ENCODE data around the gene SMCO2.

Gene SMCO2

DNA sequence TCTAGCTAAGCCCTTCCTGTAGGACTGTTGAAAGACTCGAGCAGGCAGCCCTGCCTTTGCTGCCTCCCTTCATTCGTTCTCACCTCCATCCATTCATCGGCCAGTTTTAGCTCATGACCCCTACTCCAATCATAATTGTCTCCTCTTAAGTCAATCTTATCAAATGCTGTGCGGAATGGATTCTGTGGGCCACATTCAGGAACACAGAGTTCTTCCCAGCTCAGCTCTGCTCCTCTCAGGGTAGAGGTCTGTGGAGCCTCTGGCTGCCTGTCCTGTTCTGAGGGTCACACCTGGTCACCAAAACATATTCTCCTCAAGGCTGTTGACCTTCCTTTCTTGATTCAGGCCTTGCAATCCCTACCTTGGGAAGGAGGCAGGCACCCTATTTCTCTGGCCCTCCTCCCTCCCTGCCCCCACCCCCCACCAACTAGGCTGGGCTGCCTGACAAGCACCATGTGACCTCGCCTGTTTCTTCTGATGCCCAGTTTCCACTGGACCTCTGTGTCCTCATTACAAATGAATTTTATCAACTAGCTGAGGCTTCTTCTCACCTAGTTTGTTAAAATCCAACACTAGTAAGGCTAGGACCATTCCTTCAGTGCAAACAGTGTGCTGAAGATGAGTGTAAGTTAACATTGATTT is 3.5 kb downstream of the SMCO2 start:
- TF ChIP-seq, protein P1, sequence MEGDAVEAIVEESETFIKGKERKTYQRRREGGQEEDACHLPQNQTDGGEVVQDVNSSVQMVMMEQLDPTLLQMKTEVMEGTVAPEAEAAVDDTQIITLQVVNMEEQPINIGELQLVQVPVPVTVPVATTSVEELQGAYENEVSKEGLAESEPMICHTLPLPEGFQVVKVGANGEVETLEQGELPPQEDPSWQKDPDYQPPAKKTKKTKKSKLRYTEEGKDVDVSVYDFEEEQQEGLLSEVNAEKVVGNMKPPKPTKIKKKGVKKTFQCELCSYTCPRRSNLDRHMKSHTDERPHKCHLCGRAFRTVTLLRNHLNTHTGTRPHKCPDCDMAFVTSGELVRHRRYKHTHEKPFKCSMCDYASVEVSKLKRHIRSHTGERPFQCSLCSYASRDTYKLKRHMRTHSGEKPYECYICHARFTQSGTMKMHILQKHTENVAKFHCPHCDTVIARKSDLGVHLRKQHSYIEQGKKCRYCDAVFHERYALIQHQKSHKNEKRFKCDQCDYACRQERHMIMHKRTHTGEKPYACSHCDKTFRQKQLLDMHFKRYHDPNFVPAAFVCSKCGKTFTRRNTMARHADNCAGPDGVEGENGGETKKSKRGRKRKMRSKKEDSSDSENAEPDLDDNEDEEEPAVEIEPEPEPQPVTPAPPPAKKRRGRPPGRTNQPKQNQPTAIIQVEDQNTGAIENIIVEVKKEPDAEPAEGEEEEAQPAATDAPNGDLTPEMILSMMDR (IDR thresholded peaks at IDR 0.05; ENCODE audit: low read depth, low read length), result no peak
- H3K4me3 ChIP-seq (replicated peaks in 1 of 2; ENCODE audit: low read depth in 2 of 2, low read length in 2 of 2), result no peak overlapping the region
- no peak for DNase-seq (ENCODE audit: low read depth in 2 of 2)

DNA sequence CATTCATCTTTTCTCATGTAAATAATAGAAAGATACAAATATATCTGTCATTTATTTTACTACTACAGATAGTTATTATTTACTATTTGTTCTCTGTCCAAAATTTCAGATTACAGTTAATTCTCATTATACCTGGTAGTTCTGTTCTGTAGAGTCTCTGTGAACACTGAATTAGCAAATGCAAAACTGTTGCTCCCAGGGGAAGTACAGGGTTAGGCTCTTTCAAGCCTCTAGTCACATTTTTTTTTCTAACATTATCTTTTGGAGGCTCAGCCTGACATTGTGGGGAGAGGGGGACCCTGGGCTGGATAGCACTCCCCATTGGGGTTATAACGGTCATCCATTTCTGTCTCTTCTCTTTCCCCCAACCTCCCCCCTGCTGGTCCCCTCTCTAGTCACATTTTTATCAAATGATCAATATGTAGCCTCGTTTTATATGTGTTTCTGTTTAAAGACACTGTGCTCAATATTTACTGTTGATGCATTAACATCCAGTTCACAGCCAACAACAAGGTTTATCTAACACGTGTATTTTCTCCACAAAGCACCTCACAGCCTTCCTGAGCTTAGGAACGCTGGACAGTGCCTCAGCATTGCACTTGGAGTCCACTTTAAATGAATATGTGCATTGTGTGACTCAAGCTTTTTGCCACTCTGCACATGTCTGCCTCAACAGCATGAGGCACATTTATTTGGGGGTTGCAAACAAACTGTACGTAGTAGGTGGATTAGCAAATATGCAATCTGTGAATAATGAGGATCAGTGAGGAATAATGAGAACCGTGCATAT is 4.7 kb downstream of the SMCO2 start:
- TF ChIP-seq, protein P1 (IDR thresholded peaks at IDR 0.05; ENCODE audit: low read depth, low read length), result no peak
- H3K4me3 ChIP-seq (replicated peaks in 1 of 2; ENCODE audit: low read depth in 2 of 2, low read length in 2 of 2), result no peak overlapping the region
- DNase-seq (ENCODE audit: low read depth in 2 of 2), result no peak

DNA sequence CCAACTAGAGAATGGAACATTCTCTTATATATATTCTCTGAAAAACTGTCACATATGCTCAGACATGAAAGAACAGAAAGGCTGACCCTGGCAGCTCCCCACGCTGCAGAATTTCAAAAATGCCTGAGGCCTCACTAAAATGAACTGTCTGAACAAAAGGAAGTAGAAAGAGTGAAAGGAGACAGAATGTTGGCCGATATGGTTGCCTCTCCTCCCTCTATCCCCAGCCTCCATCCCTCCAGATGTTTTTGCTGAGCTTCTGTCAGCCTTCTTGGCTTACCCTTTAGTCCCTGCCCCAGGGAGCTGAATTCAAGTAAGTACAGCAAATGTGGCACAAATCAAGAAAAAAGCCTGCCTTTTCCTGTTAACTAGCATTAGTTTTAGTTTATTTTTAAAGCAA is 6.9 kb downstream of the SMCO2 start:
- TF ChIP-seq, protein P1 (IDR thresholded peaks at IDR 0.05; ENCODE audit: low read depth, low read length), result no peak
- no peak overlapping the region for H3K4me3 ChIP-seq (replicated peaks in 1 of 2; ENCODE audit: low read depth in 2 of 2, low read length in 2 of 2)
- peak in 1 of 2 donors; percentile 56 for DNase-seq (ENCODE audit: low read depth in 2 of 2)

DNA sequence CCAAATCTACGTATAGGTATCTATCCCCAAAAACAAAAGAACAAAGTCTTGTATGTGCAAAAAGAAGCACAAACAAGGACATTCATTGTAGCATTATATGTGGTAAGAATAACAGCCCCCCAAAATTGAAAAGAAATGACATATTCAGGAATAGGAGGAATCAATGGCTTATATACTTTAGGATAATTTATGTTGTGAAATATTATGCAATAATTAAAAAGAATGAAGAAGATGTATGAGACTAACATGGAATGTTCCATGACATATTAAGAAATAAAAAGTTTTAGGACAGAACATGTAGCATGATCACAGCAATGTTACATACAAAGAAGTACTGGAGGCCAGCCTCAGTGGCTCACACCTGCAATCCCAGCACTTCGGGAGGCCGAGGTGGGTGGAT is 9.1 kb downstream of the SMCO2 start:
- TF ChIP-seq, protein P1 (IDR thresholded peaks at IDR 0.05; ENCODE audit: low read depth, low read length), result no peak

DNA sequence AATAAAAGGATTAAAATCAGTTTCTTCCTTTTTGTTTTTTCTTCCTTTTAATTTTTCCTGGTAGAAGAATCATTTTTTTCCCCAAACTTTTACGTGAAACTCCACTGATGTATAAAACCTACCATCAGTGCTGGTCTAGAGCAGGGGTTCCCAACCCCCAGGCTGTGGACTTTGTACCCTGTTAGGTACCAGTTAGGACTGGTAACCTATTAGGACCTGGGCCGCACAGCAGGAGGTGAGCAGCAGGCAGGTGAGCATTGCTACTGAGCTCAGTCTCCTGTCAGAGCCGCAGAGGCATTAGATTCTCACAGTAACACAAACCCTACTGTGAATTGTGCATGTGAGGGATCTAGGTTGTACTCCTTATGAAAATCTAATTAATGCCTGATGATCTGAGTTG is 10.1 kb downstream of the SMCO2 start:
- no peak for DNase-seq (ENCODE audit: low read depth in 2 of 2)
- TF ChIP-seq, protein P1 (IDR thresholded peaks at IDR 0.05; ENCODE audit: low read depth, low read length), result no peak
- H3K4me3 ChIP-seq (replicated peaks in 1 of 2; ENCODE audit: low read depth in 2 of 2, low read length in 2 of 2), result no peak overlapping the region

More for the DNA sequence above, 9.1 kb downstream of the SMCO2 start:
- DNase-seq (ENCODE audit: low read depth in 2 of 2), result no peak
- no peak overlapping the region for H3K4me3 ChIP-seq (replicated peaks in 1 of 2; ENCODE audit: low read depth in 2 of 2, low read length in 2 of 2)

DNA sequence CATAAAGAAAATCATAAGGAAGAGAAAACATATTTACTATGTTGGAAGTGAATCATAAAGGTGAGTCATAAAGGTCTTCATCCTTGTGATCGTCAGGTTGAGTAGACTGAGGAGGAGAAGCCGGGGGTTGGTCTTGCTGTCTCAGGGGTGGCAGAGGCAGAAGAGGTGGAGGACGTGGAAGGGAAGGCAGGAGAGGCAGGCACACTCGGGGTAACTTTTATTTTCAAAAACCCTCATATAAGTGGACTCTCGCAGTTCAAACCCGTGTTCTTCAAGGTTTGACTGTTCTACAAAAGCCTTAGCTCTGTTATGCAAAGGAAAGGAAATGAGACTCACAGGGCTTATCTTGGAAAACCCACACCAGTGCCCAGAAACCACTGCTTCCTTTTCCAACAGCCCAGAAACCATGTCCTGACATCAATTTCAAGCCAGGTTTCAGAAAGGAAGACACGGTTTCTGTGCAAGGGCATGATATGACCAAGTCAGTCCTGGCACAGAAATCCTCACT is 14.0 kb downstream of the SMCO2 start:
- DNase-seq (ENCODE audit: low read depth in 2 of 2), result peak; percentile 58 to 81
- TF ChIP-seq, protein P1 (IDR thresholded peaks at IDR 0.05; ENCODE audit: low read depth, low read length), result no peak
- H3K4me3 ChIP-seq (replicated peaks in 1 of 2; ENCODE audit: low read depth in 2 of 2, low read length in 2 of 2), result no peak overlapping the region

Data from cardiac fibroblast (primary cell).